DOHH2 (cell line): Measurements from ENCODE around the gene PRKCE.

Experiments used
- H3F3A ChIP-seq: fragments of 200-600 bp; sonication (generic), shearing (Covaris generic); 2 replicates; pipeline ENCODE4 v1.6.0; 2016; ENCODE audit warnings: antibody characterized with exemption, mild to moderate bottlenecking; ENCODE audit not compliant: control insufficient read depth, insufficient read depth
- H3K27ac ChIP-seq: fragments of 200-600 bp; sonication (generic); 2 replicates; pipeline ENCODE4 v1.5.1; 2014; ENCODE audit warnings: low read depth, mild to moderate bottlenecking, low read length, moderate library complexity
- H3K27me3 ChIP-seq: fragments of 200-600 bp; sonication (generic); 2 replicates; pipeline ENCODE4 v1.6.1; 2014; ENCODE audit warnings: mild to moderate bottlenecking, low read length, mixed read lengths; ENCODE audit not compliant: control insufficient read depth
- H3K36me3 ChIP-seq: fragments of 200-600 bp; sonication (generic); 2 replicates; pipeline ENCODE4 v1.6.1; 2014; ENCODE audit warnings: mild to moderate bottlenecking, low read length, moderate library complexity, mixed read lengths; ENCODE audit not compliant: control insufficient read depth
- H3K4me1 ChIP-seq: fragments of 200-600 bp; sonication (generic); 2 replicates; pipeline ENCODE4 v1.6.1; 2014; ENCODE audit warnings: mild to moderate bottlenecking, low read length, mixed read lengths; ENCODE audit not compliant: control insufficient read depth
- H3K4me2 ChIP-seq: fragments of 200-600 bp; sonication (generic); 2 replicates; pipeline ENCODE4 v1.6.0; 2014; ENCODE audit warnings: mild to moderate bottlenecking, low read length, moderate library complexity
- H3K4me3 ChIP-seq: fragments of 200-600 bp; sonication (generic); 2 replicates; pipeline ENCODE4 v1.5.1; 2014; ENCODE audit warnings: mild to moderate bottlenecking, low read length, mixed read lengths
- H3K79me2 ChIP-seq: fragments of 200-600 bp; sonication (generic); 2 replicates; pipeline ENCODE4 v1.6.1; 2014; ENCODE audit warnings: mild to moderate bottlenecking, low read length, mixed read lengths; ENCODE audit not compliant: control insufficient read depth
- H3K9me2 ChIP-seq: fragments of 200-600 bp; sonication (generic); replicated peaks from 2 replicates; pipeline ENCODE4 v1.6.1; 2014; ENCODE audit warnings: mild to moderate bottlenecking, low read length, mixed read lengths; ENCODE audit not compliant: control insufficient read depth
- H3K9me3 ChIP-seq: fragments of 200-600 bp; sonication (generic); 2 replicates; pipeline ENCODE4 v1.6.1; 2014; ENCODE audit warnings: antibody characterized with exemption, low read length, mixed read lengths; ENCODE audit not compliant: control insufficient read depth, insufficient read depth
- H4K20me1 ChIP-seq: fragments of 200-600 bp; sonication (generic); 2 replicates; pipeline ENCODE4 v1.6.0; 2014; ENCODE audit warnings: low read depth, mild to moderate bottlenecking, antibody characterized with exemption, low read length, moderate library complexity; ENCODE audit not compliant: control insufficient read depth, insufficient read depth
- EZH2phosphoT487 ChIP-seq: fragments of 200-600 bp; sonication (generic); IDR thresholded peaks from 2 replicates; pipeline ENCODE4 v1.6.1; 2017; ENCODE audit warnings: borderline replicate concordance, mild to moderate bottlenecking, antibody characterized with exemption, low read length, moderate library complexity, mixed read lengths
- TF ChIP-seq, protein P1 (sequence below): fragments of 200-600 bp; sonication (generic); IDR thresholded peaks from one replicate; pipeline ENCODE4 v1.5.1; 2014; ENCODE audit warnings: antibody characterized with exemption, mild to moderate bottlenecking, low read depth, low read length; ENCODE audit not compliant: poor library complexity, severe bottlenecking

PRKCE gene

DNA sequence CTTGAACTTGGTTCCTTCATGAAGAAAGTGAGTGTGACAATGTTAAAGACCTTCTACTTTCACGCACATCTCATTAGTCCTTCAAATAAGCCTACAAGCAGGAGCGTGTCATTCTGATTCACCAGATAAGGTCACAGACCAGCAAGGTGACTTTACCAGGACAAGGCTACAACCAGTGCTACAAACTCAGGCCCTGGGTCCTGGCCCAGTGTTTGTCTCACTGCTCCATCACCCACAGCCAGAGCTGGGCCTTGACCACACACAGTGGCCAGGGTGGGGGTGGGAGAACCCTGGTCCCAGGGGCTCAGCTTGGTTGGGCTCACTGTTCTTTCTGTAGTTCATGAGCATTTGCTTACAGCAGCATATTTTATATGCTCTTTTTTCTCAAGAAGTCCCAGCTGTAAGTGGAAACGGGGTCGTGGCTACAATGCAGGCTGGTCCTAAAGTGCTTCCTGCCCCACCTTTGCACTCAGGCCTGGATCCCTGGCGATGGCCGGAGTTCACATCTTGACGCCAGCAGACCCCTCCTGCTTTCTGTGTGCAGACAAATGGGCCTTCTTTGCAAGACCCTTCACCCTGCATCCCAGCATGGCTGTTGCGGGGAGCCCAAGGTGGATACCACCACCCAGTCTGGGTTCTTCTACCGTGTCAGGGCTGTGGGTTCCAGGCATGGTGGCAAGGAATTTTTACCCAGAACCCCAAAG is 492.1 kb downstream of the PRKCE start:
- no peaks in the 10 kb centered on the region for H3K4me1 ChIP-seq

DNA sequence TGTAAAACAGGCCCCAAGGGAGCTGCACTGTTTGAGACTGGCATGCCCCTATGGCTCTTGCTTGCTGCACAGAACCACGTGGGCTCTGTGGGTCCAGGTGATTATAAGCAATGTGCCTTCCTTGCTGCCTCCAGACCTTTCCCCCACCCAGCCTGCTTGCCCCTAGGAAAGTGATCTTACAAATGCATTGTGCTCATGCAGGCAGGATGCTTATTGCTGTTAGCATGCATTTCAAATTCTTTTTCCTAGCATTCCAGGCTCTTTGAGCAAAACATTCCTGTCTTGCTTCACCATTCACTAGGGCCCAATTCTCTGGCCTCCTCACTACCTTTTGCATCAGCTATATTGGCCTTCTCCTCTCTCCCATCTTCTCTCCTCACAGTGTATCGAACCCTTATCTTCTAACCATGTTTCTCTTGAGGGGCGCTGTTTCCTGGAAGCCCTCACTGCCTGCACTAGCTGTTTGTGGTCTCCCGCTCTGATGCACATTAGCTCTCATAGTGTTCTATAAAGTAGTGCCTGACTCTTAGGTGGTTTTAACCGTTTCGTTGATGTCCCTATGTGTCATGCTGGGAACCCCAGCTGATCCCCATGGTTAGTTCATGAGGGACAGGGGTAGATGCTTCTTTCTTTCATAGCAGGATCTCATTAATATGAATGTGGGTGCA is 492.8 kb downstream of the PRKCE start:
- Histone ChIP-seq H3K4me1 (no peaks in the 10 kb centered on the region), H3K27me3 (no peaks in the 10 kb centered on the region), H3K4me3 (no peak overlapping the region), H3F3A (no peaks in the 10 kb centered on the region), H3K36me3 (no peaks in the 10 kb centered on the region), H3K4me2 (no peak overlapping the region), H4K20me1 (no peaks in the 10 kb centered on the region), H3K9me2 (no peaks in the 10 kb centered on the region), H3K27ac (no peak overlapping the region), H3K9me3 (no peaks in the 10 kb centered on the region), H3K79me2 (no peaks in the 10 kb centered on the region)
- TF ChIP-seq, protein P1, sequence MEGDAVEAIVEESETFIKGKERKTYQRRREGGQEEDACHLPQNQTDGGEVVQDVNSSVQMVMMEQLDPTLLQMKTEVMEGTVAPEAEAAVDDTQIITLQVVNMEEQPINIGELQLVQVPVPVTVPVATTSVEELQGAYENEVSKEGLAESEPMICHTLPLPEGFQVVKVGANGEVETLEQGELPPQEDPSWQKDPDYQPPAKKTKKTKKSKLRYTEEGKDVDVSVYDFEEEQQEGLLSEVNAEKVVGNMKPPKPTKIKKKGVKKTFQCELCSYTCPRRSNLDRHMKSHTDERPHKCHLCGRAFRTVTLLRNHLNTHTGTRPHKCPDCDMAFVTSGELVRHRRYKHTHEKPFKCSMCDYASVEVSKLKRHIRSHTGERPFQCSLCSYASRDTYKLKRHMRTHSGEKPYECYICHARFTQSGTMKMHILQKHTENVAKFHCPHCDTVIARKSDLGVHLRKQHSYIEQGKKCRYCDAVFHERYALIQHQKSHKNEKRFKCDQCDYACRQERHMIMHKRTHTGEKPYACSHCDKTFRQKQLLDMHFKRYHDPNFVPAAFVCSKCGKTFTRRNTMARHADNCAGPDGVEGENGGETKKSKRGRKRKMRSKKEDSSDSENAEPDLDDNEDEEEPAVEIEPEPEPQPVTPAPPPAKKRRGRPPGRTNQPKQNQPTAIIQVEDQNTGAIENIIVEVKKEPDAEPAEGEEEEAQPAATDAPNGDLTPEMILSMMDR, result no peak
- no peak for TF ChIP-seq EZH2phosphoT487

More for the DNA sequence above, 492.1 kb downstream of the PRKCE start:
- Histone ChIP-seq H4K20me1 (no peaks in the 10 kb centered on the region), H3K4me2 (no peak overlapping the region), H3K79me2 (no peaks in the 10 kb centered on the region), H3F3A (no peaks in the 10 kb centered on the region), H3K9me3 (no peaks in the 10 kb centered on the region), H3K27ac (no peak overlapping the region), H3K4me3 (no peak overlapping the region), H3K9me2 (no peaks in the 10 kb centered on the region), H3K27me3 (no peaks in the 10 kb centered on the region), H3K36me3 (no peaks in the 10 kb centered on the region)
- TF ChIP-seq, protein P1, result no peak
- TF ChIP-seq EZH2phosphoT487, result no peak

GRCh38 chr2:46145017-46145416 is 493.5 kb downstream of the PRKCE start:
- H3K79me2 ChIP-seq, result no peaks in the 10 kb centered on the region
- no peaks in the 10 kb centered on the region for H3F3A ChIP-seq
- no peaks in the 10 kb centered on the region for H4K20me1 ChIP-seq
- no peak overlapping the region for H3K27ac ChIP-seq
- H3K36me3 ChIP-seq, result no peaks in the 10 kb centered on the region
- H3K4me2 ChIP-seq, result no peak overlapping the region
- H3K4me1 ChIP-seq, result no peaks in the 10 kb centered on the region
- no peaks in the 10 kb centered on the region for H3K9me3 ChIP-seq
- TF ChIP-seq, protein P1, result no peak
- no peak for TF ChIP-seq EZH2phosphoT487
- H3K4me3 ChIP-seq, result no peak overlapping the region
- H3K27me3 ChIP-seq, result no peaks in the 10 kb centered on the region
- H3K9me2 ChIP-seq, result no peaks in the 10 kb centered on the region
